GM18526 (cell line): ENCODE data around the gene CAPN8.

ENCODE experiments used
- POLR2A ChIP-seq: IDR thresholded peaks from 3 replicates; pipeline ENCODE4 v1.6.1; 2011; ENCODE audit not compliant: insufficient read length; ENCODE audit errors: extremely low read depth

The CAPN8 gene

DNA sequence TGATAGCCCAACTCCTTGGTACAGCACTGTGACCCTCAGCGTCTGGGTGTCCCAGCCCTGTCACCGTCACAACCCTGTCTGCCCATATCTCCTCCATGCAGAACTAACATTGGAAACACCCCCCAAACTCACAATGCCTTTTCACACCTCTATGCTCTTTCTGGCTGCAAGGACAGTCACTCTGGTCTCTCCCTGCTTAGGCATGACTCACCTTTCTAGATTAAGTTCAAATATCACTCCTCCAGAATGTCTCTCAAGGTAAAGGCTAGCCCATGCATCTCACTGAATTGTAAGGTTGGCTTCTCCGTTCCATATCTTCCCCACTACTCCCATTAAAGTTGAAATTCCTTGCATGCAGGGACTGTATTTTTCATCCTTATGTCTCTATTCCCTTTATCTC lies 17.0 kb upstream of the CAPN8 start:
- TF ChIP-seq POLR2A, result no peak

DNA sequence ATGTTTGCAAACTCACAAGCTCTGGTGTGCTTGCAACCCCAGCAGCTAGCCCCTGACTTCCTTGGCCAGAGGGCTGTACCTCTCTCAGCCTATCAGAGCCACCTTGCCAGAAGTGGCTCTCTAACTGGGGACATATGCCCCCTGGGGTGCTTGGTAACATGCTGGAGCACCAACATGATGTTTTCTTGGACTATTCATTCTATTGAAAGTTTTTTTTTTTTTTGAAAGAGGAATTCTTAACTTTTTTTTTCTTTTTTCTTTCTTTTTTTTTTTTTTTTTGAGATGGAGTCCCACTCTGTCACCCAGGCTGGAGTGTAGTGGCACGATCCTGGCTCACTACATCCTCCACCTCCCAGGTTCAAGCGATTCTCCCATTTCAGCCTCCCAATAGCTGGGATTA lies 14.7 kb upstream of the CAPN8 start:
- TF ChIP-seq POLR2A, result no peak

DNA sequence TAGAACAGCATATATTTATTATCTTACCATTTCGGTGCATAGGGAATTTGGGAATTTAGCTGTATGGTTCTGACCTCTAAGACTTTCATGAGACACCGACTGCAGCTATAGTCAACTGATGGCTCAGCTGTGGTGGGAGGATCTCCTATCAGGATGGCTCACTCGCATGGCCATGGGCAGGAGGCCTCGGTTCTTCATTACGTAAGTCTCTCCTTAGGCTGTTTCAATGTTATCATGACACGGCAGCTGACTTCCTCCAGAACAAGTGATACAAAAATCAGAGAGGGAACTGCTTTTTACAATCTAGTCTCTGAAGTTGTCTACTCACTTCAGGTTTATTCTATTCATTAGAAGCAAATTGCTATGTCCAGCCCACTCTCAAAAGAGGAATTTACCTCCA lies 13.3 kb upstream of the CAPN8 start:
- no peak for TF ChIP-seq POLR2A

DNA sequence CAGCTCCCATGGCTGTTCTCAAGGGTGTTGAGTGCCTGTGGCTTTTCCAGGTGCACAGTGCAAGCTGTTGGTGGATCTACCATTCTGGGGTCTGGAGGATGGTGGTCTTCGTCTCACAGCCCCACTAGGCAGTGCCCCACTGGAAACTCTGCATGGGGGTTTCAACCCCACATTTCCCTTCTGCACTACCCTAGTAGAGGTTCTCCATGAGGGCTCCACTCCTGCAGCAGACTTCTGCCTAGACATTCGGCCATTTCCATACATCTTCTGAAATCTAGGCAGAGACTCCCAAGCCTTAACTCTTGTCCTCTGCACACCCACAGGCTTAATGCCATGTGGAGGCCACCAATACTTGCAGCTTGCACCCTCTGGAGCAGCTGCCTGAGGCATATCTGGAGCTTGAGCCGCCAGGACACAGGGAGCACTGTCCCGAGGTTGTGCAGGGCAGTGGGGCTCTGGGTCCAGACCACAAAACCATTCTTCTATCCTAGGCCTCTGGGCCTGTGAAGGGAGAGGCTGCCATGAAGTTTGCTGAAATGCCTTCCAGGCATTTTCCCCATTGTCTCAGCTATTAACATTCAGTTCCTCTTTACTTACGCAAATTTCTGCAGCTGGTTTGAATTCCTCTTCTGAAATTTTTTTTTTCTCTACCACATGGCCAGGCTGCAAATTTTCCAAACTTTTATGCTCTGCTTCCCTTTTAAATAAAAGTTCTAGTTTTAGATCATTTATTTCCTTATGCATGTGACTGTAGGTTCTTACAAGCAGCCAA lies 8.8 kb upstream of the CAPN8 start:
- TF ChIP-seq POLR2A, result no peak

DNA sequence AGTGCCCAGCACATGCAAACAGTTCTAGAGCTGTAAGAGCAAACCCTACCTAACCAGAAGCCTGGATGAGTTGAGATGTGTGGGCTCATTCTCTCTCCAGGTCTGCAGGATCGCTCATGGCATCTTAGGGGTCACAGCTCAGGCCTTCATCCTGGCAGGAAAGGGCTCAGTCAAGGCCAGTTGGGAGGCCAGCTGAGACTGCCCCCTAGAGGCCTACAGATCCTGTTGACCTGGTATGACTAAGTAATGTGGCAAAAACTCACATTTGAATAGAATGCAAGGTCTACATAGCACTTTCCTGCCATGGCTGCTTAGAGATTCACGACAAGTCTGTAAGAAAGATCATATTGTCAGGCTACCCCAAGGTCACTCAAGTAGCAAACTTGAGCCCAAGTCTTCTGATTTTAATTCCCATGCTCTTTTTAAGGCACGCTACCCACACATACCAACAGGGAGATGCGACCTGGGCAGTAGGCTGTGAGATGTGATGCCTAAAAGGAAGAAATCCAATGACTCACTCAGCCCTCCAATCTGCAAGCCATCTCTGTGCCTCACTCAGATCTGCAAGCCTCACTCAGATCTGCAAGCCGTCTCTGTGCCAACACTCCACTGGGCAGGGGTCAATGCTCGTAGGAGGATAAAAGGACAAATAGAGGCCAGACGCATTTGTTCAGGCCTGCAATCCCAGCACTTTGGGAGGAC lies 5.1 kb upstream of the CAPN8 start:
- no peak for TF ChIP-seq POLR2A

DNA sequence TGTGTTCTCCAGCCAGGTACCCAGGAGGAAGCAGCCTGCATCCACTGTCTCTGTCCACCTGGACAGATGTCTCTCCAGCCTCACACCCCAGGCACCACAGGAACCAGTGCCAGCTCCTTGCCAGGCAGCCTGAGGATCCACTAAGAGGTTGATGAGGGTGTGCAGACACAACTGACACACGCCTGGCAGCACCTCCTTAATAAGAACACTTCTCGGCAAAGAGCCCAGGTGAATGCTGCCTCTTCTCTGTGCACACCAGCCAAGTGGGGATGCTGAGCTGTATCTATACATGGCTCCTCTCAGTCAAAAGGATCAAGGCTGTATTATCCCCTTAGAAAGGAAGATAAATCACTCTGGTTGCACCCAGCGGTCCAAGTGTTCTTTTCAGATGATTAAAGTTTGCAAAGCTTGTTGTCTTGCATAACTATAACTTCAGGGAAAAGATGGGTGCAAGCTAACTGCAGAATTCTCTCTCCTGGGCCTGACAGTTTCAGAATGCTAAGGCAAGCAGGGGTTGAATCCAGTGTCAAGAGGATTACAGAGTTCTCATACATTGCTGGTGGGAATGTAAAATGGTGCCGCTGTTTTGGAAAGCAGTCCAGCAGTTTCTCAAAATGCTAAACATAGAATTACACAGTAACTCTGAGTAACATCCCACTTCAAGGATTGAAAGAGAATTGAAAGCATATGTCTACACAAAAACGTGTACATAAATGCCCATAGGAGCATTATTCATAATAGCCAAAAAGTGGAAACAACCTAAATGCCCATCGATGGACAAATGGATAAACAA lies 3.7 kb upstream of the CAPN8 start:
- no peak for TF ChIP-seq POLR2A

DNA sequence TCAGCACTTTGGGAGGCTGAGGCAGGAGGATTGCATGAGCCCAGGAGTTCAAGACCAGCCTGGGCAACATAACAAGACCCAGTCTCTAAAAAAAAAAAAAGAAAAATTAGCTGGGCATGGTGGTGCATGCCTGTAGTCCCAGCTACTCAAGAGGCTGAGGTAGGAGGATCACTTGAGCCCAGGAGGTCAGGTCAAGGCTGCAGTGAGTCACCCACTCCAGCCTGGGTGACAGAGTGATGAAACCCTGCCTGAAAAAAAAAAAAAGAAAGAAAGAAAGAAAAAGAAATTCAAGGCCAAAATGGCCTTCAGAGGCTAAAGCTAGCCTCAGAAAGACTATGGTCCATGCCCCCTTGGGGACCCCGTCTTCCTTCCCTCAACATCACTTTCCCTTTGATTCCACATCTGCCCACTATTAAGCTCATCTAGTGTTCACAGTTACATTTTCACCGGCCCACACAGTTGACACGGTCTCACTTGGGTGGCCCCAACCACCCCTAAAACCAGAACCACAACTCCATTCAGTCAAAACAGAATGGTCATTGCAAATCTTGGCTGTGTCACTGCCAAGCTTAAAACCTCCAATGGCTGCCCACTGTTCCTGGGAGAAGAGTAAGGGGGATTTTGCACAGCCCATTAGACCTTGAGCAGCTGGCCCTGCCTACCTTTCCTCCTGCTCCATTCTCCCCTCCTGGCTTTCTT lies 2.1 kb upstream of the CAPN8 start:
- TF ChIP-seq POLR2A, result no peak

DNA sequence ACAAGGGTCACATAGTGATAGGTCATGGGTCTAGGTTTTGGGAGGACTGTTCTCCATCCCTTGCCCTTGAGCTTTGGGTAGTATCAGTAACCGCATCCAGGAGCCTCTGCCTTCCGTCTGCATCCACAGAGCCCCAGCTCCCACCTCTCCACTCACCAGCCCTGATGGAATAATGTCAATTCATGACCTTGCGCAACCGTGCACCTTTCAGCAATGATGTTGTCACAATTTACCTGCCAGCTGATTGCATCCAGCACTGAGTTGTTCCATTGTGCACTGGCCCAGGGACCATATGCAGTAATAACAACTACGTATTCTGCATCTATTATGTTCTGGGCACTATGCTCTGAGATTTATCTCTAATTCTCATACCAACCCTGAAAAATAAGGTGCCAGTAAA lies 1.4 kb downstream of the CAPN8 start:
- no peak for TF ChIP-seq POLR2A

DNA sequence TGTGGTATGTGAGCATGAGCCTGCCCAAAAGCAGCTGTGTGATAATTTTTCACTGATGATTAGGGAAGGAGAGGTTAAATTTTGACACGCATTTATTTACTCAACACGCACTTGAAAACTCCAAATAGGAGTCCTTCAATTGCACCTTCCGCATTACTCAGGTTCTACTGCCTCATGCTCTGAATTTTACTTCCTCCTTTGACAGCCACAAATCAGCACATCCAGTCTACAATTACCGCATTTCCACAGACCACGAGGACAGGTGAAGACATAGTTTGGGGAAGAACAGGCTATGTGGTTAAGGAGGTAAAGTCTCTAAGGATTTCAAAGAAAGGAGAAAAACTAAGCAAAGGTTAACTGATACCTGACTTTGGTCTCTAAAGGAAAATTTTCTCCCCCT lies 2.6 kb downstream of the CAPN8 start:
- TF ChIP-seq POLR2A, result no peak

DNA sequence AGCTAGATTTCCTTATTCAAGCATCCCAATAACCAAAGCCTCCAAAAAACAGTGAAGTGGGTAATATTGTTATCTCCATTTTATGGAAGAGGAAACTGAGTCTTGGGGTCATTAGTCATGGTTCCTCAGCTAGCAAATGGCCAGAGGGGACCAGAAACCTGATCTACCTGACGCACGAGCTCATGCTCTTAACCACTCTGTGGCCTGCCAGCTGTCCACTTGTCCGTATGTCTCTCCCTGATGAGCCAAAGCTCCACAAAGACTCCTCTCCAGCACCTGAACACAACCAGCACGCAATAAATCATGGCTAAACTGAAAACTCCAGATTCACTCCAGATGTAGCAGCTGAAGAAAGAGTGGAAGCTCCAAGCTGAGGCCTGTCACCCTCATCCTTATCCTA lies 5.8 kb downstream of the CAPN8 start:
- TF ChIP-seq POLR2A, result no peak

DNA sequence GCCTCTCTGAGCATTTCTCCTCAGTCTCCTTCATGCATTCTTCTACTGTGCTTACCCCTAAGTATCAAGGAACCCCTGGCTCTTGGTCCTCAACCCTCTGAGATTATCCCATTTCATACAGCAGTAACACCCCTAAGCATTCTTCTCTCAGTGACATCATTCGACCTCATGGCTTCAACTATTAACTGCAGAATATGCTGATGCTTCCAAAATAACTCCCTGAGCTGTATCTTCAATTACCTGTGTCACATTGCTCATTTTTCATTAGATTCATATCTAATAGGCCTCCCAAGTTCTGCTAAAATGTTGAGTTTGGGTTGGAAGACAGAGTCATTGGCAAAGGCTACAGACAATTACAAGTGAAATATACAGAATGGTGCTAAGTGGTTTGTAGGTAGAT lies 7.5 kb downstream of the CAPN8 start:
- TF ChIP-seq POLR2A, result no peak

DNA sequence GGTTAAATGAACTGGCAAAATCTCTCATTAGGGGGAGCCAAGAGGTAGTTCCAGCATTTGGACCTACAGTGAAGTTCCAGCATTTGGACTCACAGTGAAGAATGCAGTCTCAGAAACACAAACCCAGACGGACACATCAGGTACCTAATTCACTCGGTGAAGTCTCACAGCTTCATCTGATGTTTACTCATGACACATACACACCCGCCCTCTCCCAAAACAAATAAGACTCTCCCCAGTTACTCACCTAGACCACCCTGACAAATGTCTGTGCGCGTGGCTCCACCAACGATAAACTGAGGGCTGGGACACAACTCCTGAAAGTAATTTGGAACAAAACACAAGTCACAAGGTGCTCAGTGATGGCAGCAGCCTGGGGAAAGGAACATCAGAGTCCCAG lies 11.4 kb downstream of the CAPN8 start:
- TF ChIP-seq POLR2A, result no peak

DNA sequence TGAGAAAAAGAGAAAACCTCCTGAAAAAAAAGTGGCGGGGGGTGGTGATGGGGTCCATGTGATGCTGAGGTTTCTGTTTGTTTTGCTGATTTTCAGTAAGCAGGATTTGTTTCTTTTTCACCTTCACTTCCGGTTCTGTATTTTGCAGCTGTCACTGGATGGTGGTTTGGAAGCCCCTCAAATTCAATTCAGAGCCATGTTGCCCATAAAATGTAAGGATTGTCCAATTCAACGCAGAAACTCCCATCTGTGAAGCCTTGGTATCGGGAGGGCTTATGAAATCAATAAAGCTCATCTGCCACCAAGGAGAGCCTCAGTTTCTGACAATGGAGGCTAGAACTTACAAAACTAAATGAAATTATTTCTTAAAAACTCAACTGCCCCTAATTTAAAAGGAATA lies 12.1 kb downstream of the CAPN8 start:
- no peak for TF ChIP-seq POLR2A

DNA sequence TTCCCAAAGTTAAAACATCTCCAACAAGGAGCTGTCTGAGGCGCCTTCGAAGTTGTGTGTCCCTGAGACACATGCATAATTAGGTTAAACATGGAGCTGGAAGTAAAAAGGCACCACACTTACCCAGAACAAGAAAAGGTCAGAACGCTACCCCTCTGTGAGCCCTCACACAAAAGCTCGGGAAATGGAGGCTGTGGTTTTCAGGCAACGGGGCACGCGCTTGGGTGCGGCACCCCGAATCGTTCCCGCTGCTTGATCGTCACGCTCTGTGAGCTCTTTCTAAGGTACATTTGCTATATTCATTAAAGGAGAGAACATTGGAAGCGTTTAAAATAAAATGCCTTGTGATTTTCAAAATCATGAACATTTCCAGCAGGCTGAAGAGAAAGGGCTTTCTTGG lies 12.5 kb downstream of the CAPN8 start:
- TF ChIP-seq POLR2A, result no peak

DNA sequence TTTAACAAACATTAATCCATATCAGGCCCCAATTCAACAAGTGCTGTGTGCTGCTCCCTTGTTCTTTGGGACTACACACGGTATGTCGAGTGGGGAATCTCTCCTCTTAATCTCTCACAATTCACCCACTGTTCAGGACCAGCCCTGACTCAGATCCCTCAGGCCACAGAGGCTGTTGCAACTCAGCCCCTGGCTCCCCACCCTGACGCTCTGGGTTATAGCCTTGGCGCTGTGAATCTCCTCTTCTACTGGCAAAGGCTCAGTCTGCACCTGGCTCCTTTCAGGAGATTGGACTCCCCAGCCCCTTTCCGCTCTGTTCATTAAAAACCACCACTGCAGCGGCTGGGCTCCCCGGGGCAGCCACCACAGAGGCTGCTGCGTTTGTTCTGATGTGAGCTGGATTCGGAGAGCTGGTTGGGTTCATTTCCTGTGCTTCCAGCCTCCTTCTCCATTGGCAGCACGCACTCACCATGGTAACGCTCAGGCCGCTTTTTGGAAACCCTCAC lies 13.0 kb downstream of the CAPN8 start:
- no peak for TF ChIP-seq POLR2A
